ENCODE data around the gene FTO. TPM values are rescaled to one million over a fixed set of nuclear protein-coding genes. Genes with fewer than 3 reads are reported as not detected.

The FTO gene
- total RNA-seq, 1 donor from 2014 or later = 70.5 TPM

- H3K4me1 ChIP-seq = no peaks in the 10 kb centered on the region
- TF ChIP-seq POLR2A (IDR thresholded peaks at IDR 0.05) (no peak), POLR2AphosphoS5 (IDR thresholded peaks at IDR 0.05; ENCODE audit: insufficient read depth in 1 of 2, low read depth in 1 of 2) (no peak)
- TF ChIP-seq, protein P1, sequence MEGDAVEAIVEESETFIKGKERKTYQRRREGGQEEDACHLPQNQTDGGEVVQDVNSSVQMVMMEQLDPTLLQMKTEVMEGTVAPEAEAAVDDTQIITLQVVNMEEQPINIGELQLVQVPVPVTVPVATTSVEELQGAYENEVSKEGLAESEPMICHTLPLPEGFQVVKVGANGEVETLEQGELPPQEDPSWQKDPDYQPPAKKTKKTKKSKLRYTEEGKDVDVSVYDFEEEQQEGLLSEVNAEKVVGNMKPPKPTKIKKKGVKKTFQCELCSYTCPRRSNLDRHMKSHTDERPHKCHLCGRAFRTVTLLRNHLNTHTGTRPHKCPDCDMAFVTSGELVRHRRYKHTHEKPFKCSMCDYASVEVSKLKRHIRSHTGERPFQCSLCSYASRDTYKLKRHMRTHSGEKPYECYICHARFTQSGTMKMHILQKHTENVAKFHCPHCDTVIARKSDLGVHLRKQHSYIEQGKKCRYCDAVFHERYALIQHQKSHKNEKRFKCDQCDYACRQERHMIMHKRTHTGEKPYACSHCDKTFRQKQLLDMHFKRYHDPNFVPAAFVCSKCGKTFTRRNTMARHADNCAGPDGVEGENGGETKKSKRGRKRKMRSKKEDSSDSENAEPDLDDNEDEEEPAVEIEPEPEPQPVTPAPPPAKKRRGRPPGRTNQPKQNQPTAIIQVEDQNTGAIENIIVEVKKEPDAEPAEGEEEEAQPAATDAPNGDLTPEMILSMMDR (IDR thresholded peaks at IDR 0.05) = no peak
- H3K27me3 ChIP-seq = no peaks in the 10 kb centered on the region
- intact Hi-C loops (cut with DNase I) = no loop called here
- no peaks in the 10 kb centered on the region for H3K9me3 ChIP-seq
- H3K36me3 ChIP-seq = peaks cover 0 to 4% of the 10 kb centered on the region in 2 donors
- no peak for DNase-seq (ENCODE audit: extremely low spot score in 2 of 2)
- H3K4me3 ChIP-seq = no peak overlapping the region
- no peak overlapping the region for H3K27ac ChIP-seq
These were observed 151.1 kb downstream of the FTO start for GRCh38 chr16:53855056-53855455.

- intact Hi-C loops (cut with DNase I) = no loop called here
- DNase-seq (ENCODE audit: extremely low spot score in 2 of 2) = no peak
- Histone ChIP-seq H3K36me3 (peaks cover 0 to 8% of the 10 kb centered on the region in 2 donors), H3K4me1 (no peaks in the 10 kb centered on the region), H3K9me3 (no peaks in the 10 kb centered on the region), H3K4me3 (no peak overlapping the region), H3K27me3 (no peaks in the 10 kb centered on the region), H3K27ac (no peak overlapping the region)
- TF ChIP-seq, protein P1 (IDR thresholded peaks at IDR 0.05) = no peak
- TF ChIP-seq POLR2AphosphoS5 (IDR thresholded peaks at IDR 0.05; ENCODE audit: insufficient read depth in 1 of 2, low read depth in 1 of 2) (no peak), POLR2A (IDR thresholded peaks at IDR 0.05) (no peak)
These were observed 151.6 kb downstream of the FTO start for GRCh38 chr16:53855511-53855910.

DNA sequence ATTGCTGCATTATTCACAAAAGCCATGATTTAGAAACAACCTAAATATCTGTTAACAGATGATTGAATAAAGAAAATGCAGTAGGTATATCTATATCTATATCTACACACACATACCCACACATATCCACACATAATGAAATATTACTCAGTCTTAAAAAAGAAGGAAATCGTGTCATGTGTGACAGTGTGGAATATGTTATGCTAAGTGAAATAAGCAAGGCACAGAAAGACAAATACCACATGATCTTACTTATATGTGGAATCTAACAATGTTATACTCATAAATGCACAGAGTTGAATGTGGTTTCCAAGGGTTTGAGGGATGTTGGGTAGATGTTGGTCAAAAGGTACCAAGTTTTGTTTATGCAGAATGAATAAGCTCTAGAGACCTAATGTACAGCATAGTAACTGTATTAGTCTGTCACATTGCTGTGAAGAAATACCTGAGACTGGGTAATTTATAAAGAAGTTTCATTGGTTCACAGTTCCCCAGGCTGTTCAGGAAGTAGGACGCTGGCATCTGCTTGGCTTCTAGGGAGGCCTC lies 156.1 kb downstream of the FTO start:
- TF ChIP-seq, protein P1 (IDR thresholded peaks at IDR 0.05) = no peak
- TF ChIP-seq POLR2A (IDR thresholded peaks at IDR 0.05) (no peak), POLR2AphosphoS5 (IDR thresholded peaks at IDR 0.05; ENCODE audit: insufficient read depth in 1 of 2, low read depth in 1 of 2) (no peak)
- peaks cover 3% of the 10 kb centered on the region for H3K4me1 ChIP-seq
- peaks cover 0 to 8% of the 10 kb centered on the region in 2 donors for H3K36me3 ChIP-seq
- H3K27ac ChIP-seq = no peak overlapping the region
- no peaks in the 10 kb centered on the region for H3K9me3 ChIP-seq
- intact Hi-C loops (cut with DNase I) = no loop called here
- DNase-seq (ENCODE audit: extremely low spot score in 2 of 2) = no peak
- H3K27me3 ChIP-seq = no peaks in the 10 kb centered on the region
- H3K4me3 ChIP-seq = no peak overlapping the region

DNA sequence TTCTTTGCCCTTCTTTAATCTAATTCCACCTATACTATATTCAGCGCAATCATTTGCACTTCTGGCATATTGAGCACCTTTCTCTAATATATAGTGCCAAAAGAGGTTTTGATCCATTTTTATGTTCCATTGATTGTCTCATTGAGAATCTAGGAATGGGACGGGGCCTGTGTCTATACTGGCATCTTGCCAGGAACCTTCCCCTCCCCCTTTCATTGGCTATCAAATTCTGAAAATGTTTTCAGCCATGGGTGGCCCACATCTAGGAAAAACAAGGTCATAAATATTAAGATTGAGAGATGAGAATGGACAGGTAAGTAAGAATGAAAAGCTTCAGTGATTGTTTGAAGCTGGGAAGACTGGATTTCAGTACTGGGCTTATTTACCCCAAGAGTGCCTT lies 159.9 kb downstream of the FTO start:
- H3K27ac ChIP-seq = no peak overlapping the region
- intact Hi-C loops (cut with DNase I) = no loop called here

More for the DNA sequence above, 159.9 kb downstream of the FTO start:
- H3K9me3 ChIP-seq = no peaks in the 10 kb centered on the region
- no peak overlapping the region for H3K4me3 ChIP-seq
- peaks cover 8% of the 10 kb centered on the region for H3K4me1 ChIP-seq
- H3K27me3 ChIP-seq = no peaks in the 10 kb centered on the region
- DNase-seq (ENCODE audit: extremely low spot score in 2 of 2) = no peak
- TF ChIP-seq POLR2AphosphoS5 (IDR thresholded peaks at IDR 0.05; ENCODE audit: insufficient read depth in 1 of 2, low read depth in 1 of 2) (no peak), POLR2A (IDR thresholded peaks at IDR 0.05) (no peak)
- TF ChIP-seq, protein P1 (IDR thresholded peaks at IDR 0.05) = no peak
- peaks cover 0 to 8% of the 10 kb centered on the region in 2 donors for H3K36me3 ChIP-seq
